HepG2 (cell line): ENCODE measurements around the gene PRR20G. TPM values are rescaled to one million over a fixed set of nuclear protein-coding genes. Genes with fewer than 3 reads are reported as not detected.
"Not testable (repeated sequence)": the region's sequence is repeated elsewhere in the genome, so short reads cannot be mapped to it uniquely, and the experiment has no call there.

Experiments used
- ATAC-seq: fragments of 200-7000 bp; cut with Tn5 transposase; 3 replicates; pipeline ENCODE4 v1.9.1; 2020; ENCODE audit warnings: mild to moderate bottlenecking, moderate library complexity
- BruUV-seq: library from RNA; stranded (reverse); fragments of 400-500 nt; replicated peaks from 2 replicates; lab custom pipeline; 2021; lab: Mats Ljungman, UMichigan
- CTCF ChIA-PET: fragments of 300-600 bp; formaldehyde crosslinking; extraction: SDS; loops from one replicate; lab custom pipeline; 2021; ENCODE audit warnings: low total read pairs, inconsistent platforms, low intra/inter-chr PET ratio; lab: Yijun Ruan, JAX
- POLR2A ChIA-PET: fragments of 350-600 bp; sonication (Branson Sonifier 250); formaldehyde crosslinking; loops from one replicate; lab custom pipeline; 2020; ENCODE audit warnings: antibody characterized with exemption, inconsistent platforms; lab: Yijun Ruan, JAX
- DNase-seq: peaks from one replicate; pipeline ENCODE4 v3.0.0-alpha.2; 2015; ENCODE audit warnings: low spot score
- FAIRE-seq: peaks from 3 replicates; lab custom pipeline; 2011; peaks lifted over from hg19 to GRCh38; lab: Jason Lieb, UNC
- H2AFZ ChIP-seq: one replicate; pipeline ENCODE4 v1.6.1; 2011; ENCODE audit warnings: low read length, inconsistent platforms
- H3K27ac ChIP-seq: fragments of 300-600 bp; 3 replicates; pipeline ENCODE4 v1.8.0; 2011; ENCODE audit warnings: mixed run types, mild to moderate bottlenecking, mixed read lengths, low read length, inconsistent platforms; ENCODE audit not compliant: insufficient read depth; ENCODE audit errors: extremely low read length
- H3K27me3 ChIP-seq, 2 experiments: fragments of 200-600 bp in 1 of 2; 2 replicates in 1 of 2; 3 replicates in 1 of 2; pipeline versions ENCODE4 v1.6.0 to v1.8.0; 2011; ENCODE audit warnings: low read length in 2 of 2, mild to moderate bottlenecking in 2 of 2, moderate library complexity in 2 of 2, inconsistent platforms in 1 of 2; ENCODE audit not compliant: insufficient read depth in 2 of 2, control insufficient read depth in 1 of 2
- H3K36me3 ChIP-seq, 2 experiments: fragments of 200-600 bp in 1 of 2; replicated peaks in 1 of 2; 2 replicates in 1 of 2; 3 replicates in 1 of 2; pipeline versions ENCODE4 v1.5.1 to v1.8.0; 2011; ENCODE audit warnings: low read length in 2 of 2, inconsistent platforms in 1 of 2; ENCODE audit not compliant: insufficient read depth in 2 of 2, control insufficient read depth in 1 of 2
- H3K4me1 ChIP-seq: 2 replicates; pipeline ENCODE4 v1.5.1; 2012; ENCODE audit warnings: low read length, inconsistent platforms; ENCODE audit not compliant: insufficient read depth
- H3K4me2 ChIP-seq: 2 replicates; pipeline ENCODE4 v1.6.0; 2011; ENCODE audit warnings: low read depth, low read length, inconsistent platforms
- H3K4me3 ChIP-seq, 3 experiments: fragments of 200-600 bp in 1 of 3; sonication (generic), shearing (Covaris generic) in 1 of 3; replicated peaks in 1 of 3; 2 replicates each; pipeline ENCODE4 v1.5.1; 2011 to 2016; ENCODE audit warnings: low read length in 3 of 3, inconsistent platforms in 2 of 3, low read depth in 2 of 3, mild to moderate bottlenecking in 2 of 3, control low read depth in 1 of 3, mixed read lengths in 1 of 3; ENCODE audit not compliant: insufficient read depth in 1 of 3
- H3K79me2 ChIP-seq: one replicate; pipeline ENCODE4 v1.6.1; 2011; ENCODE audit warnings: low read length, inconsistent platforms; ENCODE audit not compliant: insufficient read depth
- H3K9ac ChIP-seq: 2 replicates; pipeline ENCODE4 v1.6.0; 2011; ENCODE audit warnings: mild to moderate bottlenecking, low read depth, low read length, inconsistent platforms; ENCODE audit not compliant: insufficient read depth
- H3K9me3 ChIP-seq: 2 replicates; pipeline ENCODE4 v1.5.1; 2012; ENCODE audit warnings: mild to moderate bottlenecking, low read length
- H4K20me1 ChIP-seq: 2 replicates; pipeline ENCODE4 v1.6.0; 2011; ENCODE audit warnings: inconsistent platforms, mild to moderate bottlenecking, low read length, moderate library complexity; ENCODE audit not compliant: insufficient read depth
- NFYC ChIP-seq: IDR thresholded peaks from 2 replicates; pipeline ENCODE4 v1.6.1; 2016; ENCODE audit warnings: missing genetic modification reagents, missing compliant biosample characterization
- ZNF709 ChIP-seq: sonication (generic); formaldehyde crosslinking; IDR thresholded peaks from 2 replicates; pipeline ENCODE4 v1.5.0; 2020; ENCODE audit warnings: mild to moderate bottlenecking, missing genetic modification reagents
- ZNF839 ChIP-seq: sonication (generic); formaldehyde crosslinking; IDR thresholded peaks from 2 replicates; pipeline ENCODE4 v1.4.0; 2020; ENCODE audit warnings: missing genetic modification reagents, mild to moderate bottlenecking, borderline replicate concordance
- WGBS: methylation state at CpG from one replicate; pipeline ENCODE4 v1.1.6; 2017; ENCODE audit warnings: low lambda C conversion rate; 5-methylcytosine and 5-hydroxymethylcytosine counted together
- in situ Hi-C: cut with HindIII; loops from 2 replicates; pipeline ENCODE4 v1.10.0; 2017; ENCODE audit warnings: low pct_unique_long_range_greater_than_20kb; ENCODE audit not compliant: extremely low pct_ligation_motif_present
- intact Hi-C: fragments of 100-400 bp; cut with micrococcal nuclease; formaldehyde crosslinking; loops from one replicate; pipeline ENCODE4 v1.10.0; 2022; ENCODE audit not compliant: unreplicated experiment
- polyA plus RNA-seq, 8 experiments: library from polyadenylated mRNA; depleted of rRNA in 3 of 8; stranded (reverse) in 7 of 8; unstranded in 1 of 8; fragments of >200 nt; fragmentation: Illumina TruSeq in 4 of 8; extraction: Trizol in 4 of 8; gene quantifications; 2 replicates each; pipeline versions ENCODE4 v1.2.1 to v1.2.3, GENCODE V29; 2011 to 2016; ENCODE audit warnings: low read depth in 4 of 8, missing spikeins in 1 of 8, mixed read lengths in 1 of 8; ENCODE audit not compliant: insufficient read depth in 1 of 8
- total RNA-seq, 5 experiments: library from RNA; depleted of rRNA; stranded (reverse); fragments of >200 nt; fragmentation: Illumina TruSeq; extraction: Trizol; gene quantifications; 2 replicates each; pipeline ENCODE4 v1.2.3, GENCODE V29; 2016; ENCODE audit warnings: low read depth in 1 of 5
- TF ChIP-seq, protein P1 (sequence below): IDR thresholded peaks from 2 replicates; pipeline ENCODE4 v1.6.1; 2016; ENCODE audit warnings: mild to moderate bottlenecking, missing biosample characterization, missing genetic modification reagents
- TF ChIP-seq, protein P2 (sequence below): sonication (generic); formaldehyde crosslinking; IDR thresholded peaks from 2 replicates; pipeline ENCODE4 v1.5.1; 2020; ENCODE audit warnings: missing genetic modification reagents, mild to moderate bottlenecking, borderline replicate concordance

The PRR20G gene
- total and polyA plus RNA-seq, 2 of the 13 experiments (the other 11 are each of a cell fraction or from before 2014, with no cell fraction given), result not detected

DNA sequence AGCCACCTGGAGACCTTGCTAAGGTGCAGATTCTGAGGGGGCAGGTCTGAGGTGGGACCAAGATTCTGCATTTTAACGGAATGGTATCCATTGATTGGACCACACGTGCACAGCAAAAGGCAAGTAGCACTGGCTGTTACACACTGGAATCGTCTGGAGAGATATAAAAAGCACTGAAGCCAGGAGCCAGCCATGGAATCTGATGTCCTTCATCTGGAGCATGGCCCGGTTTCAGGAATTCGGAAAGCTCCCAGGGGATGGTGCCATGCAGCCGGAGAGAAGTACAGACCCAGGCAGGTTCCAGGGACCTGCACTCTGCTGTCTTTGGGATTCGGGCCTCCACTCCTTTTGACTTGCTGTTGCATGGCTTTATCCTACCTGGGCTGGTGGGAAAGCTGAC is 28.8 kb upstream of the PRR20G start:
- Histone ChIP-seq H3K9me3 (no peaks in the 10 kb centered on the region), H3K4me1 (no peaks in the 10 kb centered on the region), H4K20me1 (no peaks in the 10 kb centered on the region), H3K4me3 (no peak overlapping the region), H3K9ac (no peak overlapping the region), H3K4me2 (no peak overlapping the region), H2AFZ (no peak overlapping the region), H3K27me3 (peaks cover 0 to 13% of the 10 kb centered on the region in 2 experiments; a peak in 3 of 5 replicates), H3K79me2 (no peaks in the 10 kb centered on the region), H3K27ac (no peak overlapping the region), H3K36me3 (no peaks in the 10 kb centered on the region)
- TF ChIP-seq ZNF709 (CRISPR knock-in tag) (no peak), ZNF839 (CRISPR knock-in tag) (no peak)
- FAIRE-seq (no peak), DNase-seq (no peak), ATAC-seq (no peak)
- BruUV-seq, result no TSS peak
- 6% methylated on average over 7 of the region's 7 CpGs for WGBS
- intact Hi-C loops, result no loop called here
- ChIA-PET CTCF (no interaction called here), POLR2A (interaction anchor here (1.2 kb wide), 1 partner anchor 75 kb away, joined by 3 read pairs; no protein-coding TSS in a partner anchor)
- in situ Hi-C loops, result no loop called here

DNA sequence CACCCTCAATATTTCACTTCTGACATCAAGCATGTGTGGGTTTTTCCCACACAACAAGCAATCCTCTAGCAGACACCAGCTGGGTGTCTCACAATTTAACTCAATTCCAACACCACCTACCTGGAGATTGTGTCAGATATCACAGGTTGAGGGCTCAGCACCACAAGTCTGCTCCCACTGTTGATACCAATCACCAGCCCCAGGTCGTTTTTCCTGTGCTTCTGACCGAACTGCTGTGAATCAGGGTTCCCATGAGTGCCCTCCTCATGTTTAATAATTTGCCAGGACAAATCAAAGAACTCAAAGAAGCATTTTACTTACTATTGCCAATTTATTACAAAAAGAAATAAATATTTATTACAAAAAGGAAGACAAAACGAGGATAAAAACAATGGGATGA is 25.0 kb upstream of the PRR20G start:
- FAIRE-seq, result no peak
- Histone ChIP-seq H4K20me1 (no peaks in the 10 kb centered on the region), H3K79me2 (no peaks in the 10 kb centered on the region), H3K27me3 (peaks cover 0 to 8% of the 10 kb centered on the region in 2 experiments; a peak in 2 of 5 replicates), H3K4me3 (no peak overlapping the region), H3K9ac (no peak overlapping the region), H3K36me3 (no peaks in the 10 kb centered on the region), H3K4me1 (no peaks in the 10 kb centered on the region), H3K4me2 (no peak overlapping the region), H2AFZ (no peak overlapping the region), H3K27ac (no peak overlapping the region), H3K9me3 (no peaks in the 10 kb centered on the region)
- no TSS peak for BruUV-seq
- intact Hi-C loops, result no loop called here
- no peak for ATAC-seq
- in situ Hi-C loops, result no loop called here
- WGBS, result 2% methylated on average over 3 of the region's 3 CpGs
- CTCF ChIA-PET, result no interaction called here
- POLR2A ChIA-PET, result no interaction called here
- TF ChIP-seq, protein P1, sequence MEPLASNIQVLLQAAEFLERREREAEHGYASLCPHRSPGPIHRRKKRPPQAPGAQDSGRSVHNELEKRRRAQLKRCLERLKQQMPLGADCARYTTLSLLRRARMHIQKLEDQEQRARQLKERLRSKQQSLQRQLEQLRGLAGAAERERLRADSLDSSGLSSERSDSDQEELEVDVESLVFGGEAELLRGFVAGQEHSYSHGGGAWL (CRISPR knock-in tag), result no peak
- TF ChIP-seq, protein P2, sequence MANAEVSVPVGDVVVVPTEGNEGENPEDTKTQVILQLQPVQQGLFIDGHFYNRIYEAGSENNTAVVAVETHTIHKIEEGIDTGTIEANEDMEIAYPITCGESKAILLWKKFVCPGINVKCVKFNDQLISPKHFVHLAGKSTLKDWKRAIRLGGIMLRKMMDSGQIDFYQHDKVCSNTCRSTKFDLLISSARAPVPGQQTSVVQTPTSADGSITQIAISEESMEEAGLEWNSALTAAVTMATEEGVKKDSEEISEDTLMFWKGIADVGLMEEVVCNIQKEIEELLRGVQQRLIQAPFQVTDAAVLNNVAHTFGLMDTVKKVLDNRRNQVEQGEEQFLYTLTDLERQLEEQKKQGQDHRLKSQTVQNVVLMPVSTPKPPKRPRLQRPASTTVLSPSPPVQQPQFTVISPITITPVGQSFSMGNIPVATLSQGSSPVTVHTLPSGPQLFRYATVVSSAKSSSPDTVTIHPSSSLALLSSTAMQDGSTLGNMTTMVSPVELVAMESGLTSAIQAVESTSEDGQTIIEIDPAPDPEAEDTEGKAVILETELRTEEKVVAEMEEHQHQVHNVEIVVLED (CRISPR knock-in tag), result no peak
- TF ChIP-seq NFYC (CRISPR knock-in tag), result no peak
- DNase-seq, result no peak

DNA sequence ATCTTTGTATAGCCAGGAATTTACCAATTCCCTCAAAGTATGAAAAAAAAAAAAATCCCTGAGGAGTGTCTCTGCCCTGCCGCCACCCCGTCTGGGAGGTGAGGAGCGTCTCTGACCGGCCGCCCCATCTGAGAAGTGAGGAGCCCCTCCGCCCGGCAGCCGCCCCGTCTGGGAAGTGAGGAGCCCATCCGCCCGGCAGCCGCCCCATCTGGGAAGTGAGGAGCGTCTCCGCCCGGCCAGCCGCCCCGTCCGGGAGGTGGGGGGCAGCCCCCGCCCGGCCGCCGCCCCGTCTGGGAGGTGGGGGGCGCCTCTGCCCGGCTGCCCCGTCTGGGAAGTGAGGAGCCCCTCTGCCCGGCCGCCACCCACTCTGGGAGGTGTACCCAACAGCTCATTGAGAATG is 21.0 kb upstream of the PRR20G start:
- FAIRE-seq, H3K36me3 ChIP-seq, DNase-seq, H3K9ac ChIP-seq, H3K9me3 ChIP-seq, H3K4me2 ChIP-seq, in situ Hi-C loops, H3K79me2 ChIP-seq, H3K4me1 ChIP-seq, intact Hi-C loops, H3K27ac ChIP-seq, H2AFZ ChIP-seq, H4K20me1 ChIP-seq, POLR2A ChIA-PET, H3K4me3 ChIP-seq, ATAC-seq, BruUV-seq, CTCF ChIA-PET: not testable (repeated sequence)
- peaks cover 8 to 18% of the 10 kb centered on the region in 2 experiments; a peak in 3 of 5 replicates for H3K27me3 ChIP-seq
- 8% methylated on average over 5 of the region's 28 CpGs for WGBS
